Raji (cell line): ENCODE data around the gene HDX.

ENCODE experiments used
- POLR2A ChIP-seq: IDR thresholded peaks from 2 replicates; pipeline ENCODE4 v1.6.1; 2011; ENCODE audit warnings: low read depth, low read length, control low read depth; ENCODE audit not compliant: insufficient read depth

Gene HDX, protein sequence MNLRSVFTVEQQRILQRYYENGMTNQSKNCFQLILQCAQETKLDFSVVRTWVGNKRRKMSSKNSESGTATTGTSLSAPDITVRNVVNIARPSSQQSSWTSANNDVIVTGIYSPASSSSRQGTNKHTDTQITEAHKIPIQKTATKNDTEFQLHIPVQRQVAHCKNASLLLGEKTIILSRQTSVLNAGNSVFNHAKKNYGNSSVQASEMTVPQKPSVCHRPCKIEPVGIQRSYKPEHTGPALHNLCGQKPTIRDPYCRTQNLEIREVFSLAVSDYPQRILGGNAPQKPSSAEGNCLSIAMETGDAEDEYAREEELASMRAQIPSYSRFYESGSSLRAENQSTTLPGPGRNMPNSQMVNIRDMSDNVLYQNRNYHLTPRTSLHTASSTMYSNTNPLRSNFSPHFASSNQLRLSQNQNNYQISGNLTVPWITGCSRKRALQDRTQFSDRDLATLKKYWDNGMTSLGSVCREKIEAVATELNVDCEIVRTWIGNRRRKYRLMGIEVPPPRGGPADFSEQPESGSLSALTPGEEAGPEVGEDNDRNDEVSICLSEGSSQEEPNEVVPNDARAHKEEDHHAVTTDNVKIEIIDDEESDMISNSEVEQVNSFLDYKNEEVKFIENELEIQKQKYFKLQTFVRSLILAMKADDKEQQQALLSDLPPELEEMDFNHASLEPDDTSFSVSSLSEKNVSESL

DNA sequence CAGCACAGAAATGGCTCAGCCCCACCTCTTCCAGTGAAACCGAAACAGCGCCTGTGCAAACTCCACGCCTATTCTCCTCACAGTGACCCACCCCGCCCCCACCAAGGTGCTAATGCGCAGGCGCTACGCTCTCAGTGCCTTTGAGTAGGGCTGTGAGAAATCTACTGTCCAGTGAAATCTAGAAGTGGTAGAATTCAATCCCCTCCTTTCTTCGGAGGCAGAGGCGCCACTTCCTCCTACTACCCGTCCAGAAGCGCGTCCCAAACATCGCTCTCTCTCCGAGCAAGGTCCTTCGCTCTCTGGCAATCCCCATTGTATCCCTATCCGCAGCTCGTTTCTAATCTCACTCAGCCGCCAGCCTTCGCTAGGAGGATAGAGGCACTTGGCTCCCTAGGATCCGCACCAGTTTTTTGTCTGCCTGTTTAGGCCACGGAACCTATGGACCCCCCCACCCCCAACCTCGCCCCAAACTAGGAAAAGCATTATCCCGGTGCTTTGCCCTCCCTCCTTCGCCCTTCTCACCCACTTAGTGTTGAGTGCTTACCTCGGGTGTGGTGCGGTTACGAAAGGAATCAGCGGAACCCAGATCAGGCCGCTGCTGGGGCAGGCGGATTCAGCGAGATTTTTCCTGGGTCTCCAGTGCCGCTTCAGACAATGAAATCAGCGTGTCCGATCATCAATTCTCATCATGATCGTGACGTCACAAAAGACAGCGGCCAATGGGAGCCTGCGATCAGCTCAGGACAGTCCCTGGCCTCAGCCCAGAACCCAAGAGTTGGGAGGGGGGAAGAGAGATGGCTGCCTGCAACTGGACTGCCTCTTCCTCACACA is at the start of gene HDX:
Gene HDX, minus strand, starts transcription at position 656 of the 831 bp plus-strand sequence. CDS start 27,056 bp downstream, outside the sequence.
- no peak for TF ChIP-seq POLR2A

DNA sequence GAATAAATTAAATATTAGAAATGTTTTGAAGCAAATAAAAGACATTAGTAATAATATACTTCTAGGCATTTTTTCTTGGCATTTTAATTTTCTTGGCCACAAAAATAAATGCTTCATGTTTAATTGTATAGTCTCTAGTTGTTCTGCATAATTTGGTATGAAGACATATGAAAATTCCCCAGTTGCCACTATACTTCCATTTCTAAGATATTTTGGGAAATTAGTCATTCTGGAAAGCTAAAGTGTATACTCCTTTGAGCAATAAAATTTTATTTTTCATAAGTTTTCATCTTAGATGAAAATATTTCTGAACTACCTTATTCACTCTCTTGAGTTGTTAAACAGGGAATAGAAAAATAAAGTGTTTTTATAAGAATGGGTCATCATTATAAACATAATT is 13.8 kb downstream of the HDX start:
- no peak for TF ChIP-seq POLR2A

DNA sequence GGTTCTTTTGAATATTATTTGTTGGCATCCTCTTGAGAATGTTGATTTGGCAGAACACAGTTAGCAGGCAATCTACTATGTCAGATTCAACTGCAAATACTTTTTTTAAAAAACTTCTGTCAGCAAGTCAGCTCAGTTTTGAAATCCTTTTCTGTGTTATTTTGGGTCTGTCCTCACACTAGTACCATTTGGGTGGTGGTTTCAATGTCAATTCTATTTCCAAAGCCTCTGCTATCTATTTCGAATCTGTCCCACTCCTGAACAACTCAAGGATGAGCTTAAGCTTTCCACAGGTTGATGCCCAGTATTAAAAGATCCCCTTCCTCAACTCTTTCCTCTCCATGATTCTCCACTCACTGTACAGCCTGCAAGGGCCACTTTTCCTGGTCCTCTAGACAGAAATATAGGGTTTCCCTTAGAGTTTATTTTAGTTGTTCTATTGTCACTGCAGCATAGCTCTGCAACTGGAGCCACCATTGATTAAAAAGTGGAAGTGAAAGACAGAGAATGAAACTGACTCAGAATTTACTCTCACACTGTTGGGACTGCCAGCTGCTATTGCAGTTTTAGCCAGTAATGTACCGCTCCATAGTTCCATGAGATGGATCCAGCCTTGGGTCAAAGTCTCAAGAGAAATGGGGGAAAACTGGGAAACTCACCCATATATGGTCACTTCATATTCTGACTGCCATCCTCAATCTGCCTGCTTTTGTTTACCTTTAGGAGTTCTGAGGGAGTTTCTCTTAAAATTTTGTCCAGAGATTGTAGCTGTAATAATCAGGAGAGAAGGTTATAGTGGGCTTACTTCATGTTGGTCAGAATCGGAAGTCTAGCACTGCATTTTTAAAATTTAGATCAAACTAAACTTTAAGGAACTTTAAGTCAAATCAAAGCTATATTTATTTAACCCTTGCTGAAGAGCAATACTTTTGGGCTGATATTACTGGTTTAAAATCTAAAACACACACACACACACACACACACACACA is 14.6 kb downstream of the HDX start:
- TF ChIP-seq POLR2A = no peak

DNA sequence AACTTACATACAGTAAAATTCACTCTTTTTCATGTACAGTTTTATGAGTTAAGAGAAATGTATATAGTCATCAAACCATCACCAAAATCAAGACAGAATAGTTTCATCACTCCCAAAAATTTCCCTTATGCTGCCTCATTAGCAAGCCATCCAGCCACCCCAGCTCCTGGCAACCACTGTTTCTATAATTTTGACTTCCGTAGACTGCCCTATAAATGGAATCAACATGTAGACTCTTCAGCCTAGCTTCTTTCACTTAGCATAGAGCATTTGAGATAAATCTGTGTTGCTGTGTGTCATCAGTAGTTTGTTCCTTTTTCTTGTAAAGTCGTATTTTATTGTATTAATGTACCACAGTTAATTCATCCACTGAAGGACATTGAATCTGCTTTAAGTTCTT is 23.2 kb downstream of the HDX start:
- TF ChIP-seq POLR2A = no peak

DNA sequence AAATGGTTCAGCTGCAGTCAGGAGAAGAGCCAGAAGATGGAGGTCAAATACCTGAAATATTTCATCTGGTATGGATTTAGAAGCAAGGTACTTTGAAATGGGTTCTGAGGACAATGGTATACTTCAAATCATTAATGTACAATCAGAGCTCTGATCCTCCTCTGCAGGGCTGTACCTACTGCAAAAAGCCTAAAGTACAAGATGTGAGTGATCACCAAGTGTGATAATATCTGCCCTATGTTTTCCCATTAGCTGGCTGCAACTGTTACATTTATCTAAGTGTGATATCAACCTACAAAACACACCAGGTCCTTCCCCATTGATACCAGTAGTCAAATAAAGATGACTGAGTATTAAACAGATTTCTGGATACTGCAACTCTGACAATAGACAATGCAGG is 25.1 kb downstream of the HDX start:
- TF ChIP-seq POLR2A = no peak

DNA sequence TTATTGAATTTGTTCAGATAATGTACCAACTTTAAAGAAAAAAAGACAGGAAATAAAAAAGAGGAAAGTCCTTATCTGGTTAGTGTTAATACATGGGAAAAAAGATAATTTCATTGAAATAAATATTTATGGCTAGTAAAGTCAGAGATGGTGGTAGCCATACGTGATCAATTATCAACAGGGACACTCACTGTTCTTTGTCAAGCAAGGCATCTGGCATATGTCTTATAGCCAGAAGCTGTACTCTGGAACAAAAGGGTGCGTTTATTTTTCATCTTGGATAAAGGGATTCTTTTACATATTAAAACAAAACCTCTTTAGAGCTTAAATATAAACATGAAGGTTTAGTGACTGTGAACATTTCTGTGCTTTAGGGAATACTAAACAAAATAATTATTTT is 26.7 kb downstream of the HDX start:
- no peak for TF ChIP-seq POLR2A

DNA sequence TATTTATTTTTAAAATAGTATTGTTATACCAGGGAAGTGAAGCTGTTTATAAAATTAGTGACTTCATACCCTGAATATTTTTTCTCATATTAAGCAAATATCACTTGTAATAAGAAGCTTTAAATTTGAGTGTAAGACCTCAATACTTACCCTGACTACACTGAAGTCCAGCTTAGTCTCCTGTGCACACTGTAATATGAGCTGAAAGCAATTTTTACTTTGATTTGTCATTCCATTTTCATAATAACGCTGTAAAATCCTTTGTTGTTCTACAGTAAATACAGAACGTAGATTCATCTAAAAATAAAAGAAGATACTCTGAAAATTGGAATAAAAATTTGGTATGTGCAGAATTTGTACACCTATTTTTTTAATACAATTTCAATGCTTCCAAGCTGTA is 27.2 kb downstream of the HDX start:
- no peak for TF ChIP-seq POLR2A

DNA sequence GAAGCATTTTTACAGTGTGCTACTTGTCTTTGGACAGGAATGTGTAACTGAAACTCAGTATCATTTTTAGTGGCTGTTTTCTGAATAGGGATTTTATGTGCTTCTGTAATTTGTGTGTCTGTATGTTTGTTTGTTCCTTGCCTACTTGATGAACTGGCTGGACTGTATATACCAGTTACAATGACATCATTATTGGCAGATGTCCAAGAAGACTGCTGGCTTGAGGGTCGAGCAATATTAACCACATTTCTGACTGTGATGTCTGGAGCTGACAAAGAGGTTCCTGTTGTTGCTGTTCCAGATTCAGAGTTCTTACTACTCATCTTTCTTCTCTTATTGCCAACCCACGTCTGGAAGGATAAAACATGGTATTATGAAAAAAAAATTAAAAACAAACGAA is 33.0 kb downstream of the HDX start:
- TF ChIP-seq POLR2A = no peak

DNA sequence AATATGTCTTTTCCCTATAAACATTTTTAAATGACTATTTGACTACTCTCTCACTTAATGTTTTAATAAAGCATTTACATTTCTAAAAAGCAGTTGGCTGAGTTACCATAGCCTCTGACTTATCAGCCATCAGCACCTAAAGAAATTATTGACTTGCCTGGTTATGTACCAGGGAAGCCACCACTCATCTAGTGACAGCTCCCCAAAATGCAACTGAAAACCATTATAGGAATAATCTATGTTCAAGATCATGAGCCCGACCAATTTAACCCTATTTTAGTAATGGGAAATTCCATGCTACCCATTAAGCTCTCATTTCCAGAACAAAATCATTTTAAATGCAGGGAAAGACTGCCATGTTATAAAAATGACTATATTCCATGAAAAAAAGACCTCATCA is 34.4 kb downstream of the HDX start:
- no peak for TF ChIP-seq POLR2A

DNA sequence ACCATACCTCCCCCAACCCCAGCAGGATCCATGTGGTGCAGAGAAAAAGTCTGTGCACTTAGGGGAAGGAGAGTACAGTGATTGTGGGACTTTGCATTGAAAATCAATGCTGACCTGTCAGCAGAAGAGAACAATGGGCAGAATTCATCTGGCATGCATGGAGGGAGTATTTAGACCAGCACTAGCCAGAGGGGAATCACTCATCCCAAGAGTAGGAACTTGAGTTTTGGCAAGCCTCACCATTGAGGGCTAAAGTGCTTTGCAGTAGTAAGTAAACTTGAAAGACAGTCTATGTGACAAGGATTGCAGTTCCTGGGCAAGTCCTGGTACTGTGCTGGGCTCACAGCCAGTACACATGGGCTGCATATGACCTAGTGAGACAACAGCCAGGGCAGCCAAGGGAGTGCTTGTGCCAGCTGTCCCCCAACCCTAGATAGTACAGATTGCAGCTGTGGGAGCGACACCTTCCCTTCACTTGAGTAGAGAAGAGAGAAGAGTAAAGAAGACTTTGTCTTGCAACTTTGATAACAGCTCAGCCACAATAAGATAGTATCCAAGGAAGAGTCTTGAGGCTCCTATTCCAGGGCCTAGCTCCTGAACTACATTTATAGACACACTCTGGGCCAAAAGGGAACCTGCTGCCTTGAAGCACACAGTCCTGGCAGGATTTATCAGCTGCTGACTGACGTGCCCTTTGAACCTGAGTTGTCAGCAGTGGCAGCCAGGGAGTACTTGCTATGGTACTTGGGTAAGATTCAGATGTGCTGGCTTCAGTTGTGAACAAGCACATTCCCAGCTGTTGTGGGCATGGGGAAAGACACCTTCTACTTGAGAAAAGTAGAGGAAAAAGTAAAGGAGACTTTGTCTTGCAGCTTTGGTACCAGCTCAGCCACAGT is 48.7 kb downstream of the HDX start:
- no peak for TF ChIP-seq POLR2A

DNA sequence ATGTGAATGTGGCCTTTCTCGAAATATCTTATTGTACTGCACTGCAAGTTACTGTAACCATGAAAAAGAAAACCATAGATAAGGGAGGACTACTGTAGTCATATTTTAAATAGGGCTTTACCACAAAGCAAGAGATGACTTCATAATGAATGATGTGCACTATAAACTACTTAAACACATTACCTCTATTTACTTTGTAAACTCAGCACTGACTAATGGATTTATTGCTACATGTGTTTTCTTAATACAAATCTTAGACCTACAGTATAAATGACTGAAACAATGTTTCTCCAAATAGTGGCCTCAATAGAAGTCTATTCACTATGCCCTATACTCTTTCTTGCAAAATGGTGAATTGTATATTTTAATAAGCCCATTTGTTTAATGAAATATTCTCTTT is 61.1 kb downstream of the HDX start:
- no peak for TF ChIP-seq POLR2A

DNA sequence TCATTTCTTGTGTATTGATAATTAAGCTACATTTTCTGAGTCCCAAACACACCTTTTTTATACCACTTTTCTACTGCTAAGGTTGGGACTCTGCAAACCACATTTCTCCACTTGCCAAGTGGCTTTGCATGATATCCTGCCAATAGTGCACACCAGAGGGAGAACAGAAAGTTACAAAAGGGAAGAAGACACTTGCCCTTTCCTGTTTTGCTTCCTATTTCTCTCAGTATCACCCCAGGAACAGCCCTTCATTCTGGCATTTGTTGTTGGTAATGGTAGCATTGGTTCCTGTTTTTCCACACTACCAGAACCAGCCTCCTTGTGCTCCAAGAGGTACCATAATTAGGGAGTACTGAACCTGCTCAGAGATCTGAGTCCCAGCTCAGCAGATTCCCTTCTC is 87.1 kb downstream of the HDX start:
- no peak for TF ChIP-seq POLR2A

DNA sequence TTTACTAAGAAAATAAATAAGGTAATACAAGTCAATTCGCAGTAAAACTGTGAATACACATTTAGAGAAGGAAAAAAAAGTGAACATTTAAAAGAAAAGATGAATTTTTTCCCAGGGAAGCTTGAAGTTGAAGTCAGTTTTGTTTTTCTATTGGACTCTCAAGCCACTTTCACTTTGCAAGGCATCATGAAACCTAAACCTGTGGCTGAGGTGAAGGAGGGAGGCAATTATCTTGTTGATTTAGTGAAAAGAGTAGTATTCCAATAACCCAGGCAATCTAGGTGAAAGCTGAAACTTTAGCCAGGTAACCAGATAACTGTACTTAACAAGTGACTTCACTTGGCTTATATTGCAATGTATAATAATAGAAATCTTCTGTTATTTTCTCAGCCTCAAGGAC is 138.6 kb downstream of the HDX start:
- no peak for TF ChIP-seq POLR2A
